Left renal cortex interstitium (tissue), 4 donors: Measurements from ENCODE around the gene SMAD6. TPM values are rescaled to one million over a fixed set of nuclear protein-coding genes. Genes with fewer than 3 reads are reported as not detected.
A peak's percentile ranks its signal among the peaks of the same experiment; 100 is the strongest.
"Not testable (repeated sequence)": the region's sequence is repeated elsewhere in the genome, so short reads cannot be mapped to it uniquely, and the experiment has no call there.

Experiments used
- DNase-seq, 4 donors: peaks; one replicate each; pipeline ENCODE4 v3.0.0-alpha.2; 2013; ENCODE audit warnings: low read depth in 4 of 4, low spot score in 2 of 4, missing footprints in 1 of 4
- polyA plus RNA-seq, 4 donors: library from polyadenylated mRNA; unstranded; fragments of 120-200 nt; gene quantifications; one replicate each; pipeline ENCODE4 v1.2.1, GENCODE V29; 2013; ENCODE audit not compliant: insufficient read length in 4 of 4

The SMAD6 gene
- polyA plus RNA-seq, 4 donors: 27.4 to 49.4 (median 42.6) TPM

DNA sequence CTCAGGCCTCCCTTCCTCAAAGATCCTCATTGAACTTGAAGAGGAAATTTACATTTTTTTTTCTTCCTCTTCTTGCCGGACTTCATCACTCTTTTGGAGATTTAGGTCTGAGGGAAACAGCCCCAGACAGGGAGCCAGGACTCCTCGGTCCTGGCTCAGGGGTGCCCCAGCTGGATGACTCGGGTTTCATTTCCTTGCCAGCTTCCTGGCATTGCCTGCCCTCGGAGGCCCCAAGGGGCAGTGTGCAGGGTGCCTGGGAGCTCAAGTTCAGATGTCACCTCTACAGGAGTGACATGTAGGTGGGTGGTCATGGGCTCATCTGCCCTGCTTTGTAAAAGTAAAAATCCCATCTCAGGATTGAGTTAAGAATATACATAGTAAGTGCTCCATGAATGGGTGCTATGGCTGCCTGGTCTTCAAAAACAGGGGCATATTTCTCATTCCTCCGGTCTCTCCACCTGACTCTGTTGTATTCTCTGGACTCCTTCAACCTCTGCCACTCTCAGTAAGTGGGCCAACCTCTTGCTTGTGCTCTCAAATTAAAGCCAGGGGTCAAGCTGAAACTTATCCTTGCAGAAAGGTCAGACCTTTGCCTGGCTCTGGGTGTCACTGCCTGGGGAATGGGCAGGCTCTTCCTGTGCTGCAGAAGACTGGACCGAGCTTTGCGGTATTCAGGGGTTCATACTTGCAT lies 51.8 kb downstream of the SMAD6 start:
- no peak for DNase-seq

DNA sequence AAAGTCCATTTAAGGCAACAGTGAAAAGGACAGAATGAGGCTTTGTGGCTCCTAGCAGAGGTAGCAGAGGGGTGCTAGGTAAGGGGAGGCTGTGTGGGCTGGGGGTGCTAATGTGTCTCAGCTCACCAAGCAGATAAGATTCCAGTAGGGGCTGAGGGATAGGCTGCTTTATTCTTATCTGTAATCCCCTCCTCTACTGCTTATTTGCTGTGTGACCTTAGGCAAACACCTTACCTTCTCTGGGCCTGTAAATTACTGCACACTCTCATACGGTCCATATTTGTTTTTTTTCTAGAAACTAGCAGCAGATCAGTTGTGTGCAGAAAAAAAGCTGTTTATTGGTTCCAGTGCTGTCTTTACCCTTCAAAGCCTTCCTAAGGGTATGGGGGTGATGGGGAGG lies 52.8 kb downstream of the SMAD6 start:
- DNase-seq: no peak

DNA sequence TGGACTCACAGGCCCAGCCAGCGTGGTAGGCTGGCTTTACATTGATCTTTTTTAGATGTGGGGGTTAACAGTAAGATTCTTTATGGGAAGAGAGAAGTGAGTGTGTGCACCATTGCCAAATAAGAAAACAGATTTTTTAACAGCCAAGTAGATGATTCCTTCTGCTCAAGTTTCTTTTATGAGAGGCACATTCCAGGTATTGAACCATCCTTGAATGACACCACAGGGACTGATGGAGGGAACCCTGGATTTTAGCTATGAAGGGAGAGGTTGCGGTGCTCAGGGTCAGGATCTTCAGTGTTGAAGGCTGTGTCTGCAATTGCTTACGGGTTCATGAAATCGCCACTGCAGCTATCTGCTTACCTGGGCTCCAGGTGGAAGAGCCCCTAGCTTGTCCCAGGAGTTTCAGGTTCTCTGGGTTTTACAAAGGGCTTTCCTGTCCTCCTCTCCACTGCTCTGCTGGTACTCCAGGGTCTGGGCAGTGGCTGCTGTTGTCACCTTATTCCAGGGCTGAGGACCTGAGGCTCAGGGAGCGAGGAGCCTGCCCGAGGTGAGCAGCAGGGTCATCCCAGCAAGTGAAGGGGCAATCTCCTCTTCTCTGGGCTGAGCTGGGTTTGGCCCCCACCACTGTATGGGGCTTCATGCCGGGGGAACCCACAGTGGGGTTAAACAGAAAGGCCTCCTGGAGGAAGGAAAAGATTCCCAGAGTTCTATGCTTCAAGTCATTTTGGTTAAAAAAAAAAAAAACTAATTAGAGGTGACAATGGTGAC lies 53.4 kb downstream of the SMAD6 start:
- no peak for DNase-seq

DNA sequence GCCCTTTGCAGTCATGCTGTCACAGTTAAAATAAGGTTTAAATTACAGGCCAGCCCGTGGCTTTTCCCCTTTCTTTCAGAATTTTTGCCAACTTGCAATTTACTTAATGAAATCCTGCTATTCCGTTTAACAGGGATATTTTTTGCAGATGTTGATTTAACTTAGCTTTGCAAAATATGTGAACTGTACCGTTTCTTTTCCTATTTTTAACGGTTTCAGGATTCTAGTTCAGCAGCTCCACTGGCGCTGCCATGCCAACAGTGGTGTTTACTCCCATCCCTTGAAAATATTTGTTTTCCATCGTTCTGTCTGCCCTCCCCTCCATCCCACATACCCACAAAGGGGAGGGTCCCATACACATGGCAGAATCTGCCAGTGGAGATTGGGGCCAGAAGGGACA lies 54.3 kb downstream of the SMAD6 start:
- DNase-seq: no peak

DNA sequence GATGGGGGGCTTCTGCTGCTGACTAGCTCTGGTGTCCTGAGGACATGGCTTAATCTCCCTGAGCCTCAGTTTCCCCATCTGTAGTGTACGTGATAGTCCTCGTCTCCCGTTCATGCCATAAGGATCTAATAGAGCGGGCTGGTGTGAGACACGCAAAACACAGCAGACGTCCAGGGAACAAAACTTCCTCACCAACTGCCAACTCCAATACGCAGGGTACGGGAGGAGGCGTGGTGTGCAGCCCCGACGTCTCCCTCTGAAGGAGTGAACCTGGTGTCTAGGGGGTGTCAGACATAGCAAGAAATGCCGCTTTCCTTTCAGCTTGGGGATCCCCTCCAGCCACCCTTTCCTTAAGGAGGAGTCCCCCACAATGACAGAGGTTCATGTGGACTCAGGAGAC lies 55.0 kb downstream of the SMAD6 start:
- no peak for DNase-seq

DNA sequence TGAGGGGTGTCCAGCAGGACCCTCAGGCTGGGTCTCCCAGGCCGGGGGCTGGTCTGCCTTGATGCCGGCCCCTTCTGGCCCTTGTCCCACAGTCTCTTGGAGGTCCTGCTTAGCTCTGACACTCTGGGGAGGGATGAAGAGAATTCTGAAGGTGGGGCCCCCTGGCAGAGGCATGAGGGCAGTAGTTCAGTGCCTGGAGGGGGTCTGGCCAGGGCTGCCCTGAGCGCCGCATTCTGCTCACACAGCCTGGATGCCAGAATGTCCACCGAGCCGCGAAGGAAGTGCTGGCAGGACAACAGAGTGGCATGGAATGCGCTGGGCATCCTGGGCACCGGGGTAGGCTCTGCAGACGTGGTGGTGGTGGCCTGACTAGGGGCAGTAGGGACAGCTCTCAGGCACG lies 55.5 kb downstream of the SMAD6 start:
- DNase-seq: no peak

DNA sequence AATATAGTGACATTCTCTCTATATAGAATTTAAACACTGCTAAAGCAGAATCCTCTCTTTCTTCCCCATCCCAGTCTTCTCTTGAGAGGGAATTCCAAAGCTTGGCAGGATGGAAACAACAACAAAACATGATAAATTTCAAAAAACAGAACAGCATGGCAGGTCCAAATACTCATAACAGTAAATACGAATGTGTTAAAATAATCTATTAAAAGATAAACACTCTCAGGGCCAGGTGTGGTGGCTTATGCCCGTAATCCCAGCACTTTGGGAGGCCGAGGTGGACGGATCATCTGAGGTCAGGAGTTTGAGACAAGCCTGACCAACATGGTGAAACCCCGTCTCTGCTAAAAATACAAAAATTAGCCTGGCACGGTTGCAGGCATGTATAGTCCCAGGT lies 56.2 kb downstream of the SMAD6 start:
- not testable (repeated sequence) for DNase-seq

DNA sequence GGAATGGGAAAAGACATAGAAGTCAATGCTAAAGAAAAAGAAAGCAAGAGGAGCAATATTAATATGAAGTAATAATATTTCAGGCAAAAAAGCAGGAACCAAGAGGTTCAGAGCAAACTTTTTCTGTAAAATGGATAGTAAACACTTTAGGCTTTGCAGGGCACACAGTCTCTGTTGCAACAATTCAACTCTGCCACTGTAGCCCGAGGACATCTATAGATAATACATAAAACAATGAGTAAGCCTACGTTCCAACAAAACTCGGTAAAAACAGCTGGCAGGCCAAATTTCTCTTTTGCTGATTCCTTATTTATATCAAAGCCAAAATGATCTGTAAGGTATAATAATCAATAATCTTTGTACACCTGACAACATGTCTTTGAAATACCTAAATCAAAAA lies 56.8 kb downstream of the SMAD6 start:
- DNase-seq: no peak

DNA sequence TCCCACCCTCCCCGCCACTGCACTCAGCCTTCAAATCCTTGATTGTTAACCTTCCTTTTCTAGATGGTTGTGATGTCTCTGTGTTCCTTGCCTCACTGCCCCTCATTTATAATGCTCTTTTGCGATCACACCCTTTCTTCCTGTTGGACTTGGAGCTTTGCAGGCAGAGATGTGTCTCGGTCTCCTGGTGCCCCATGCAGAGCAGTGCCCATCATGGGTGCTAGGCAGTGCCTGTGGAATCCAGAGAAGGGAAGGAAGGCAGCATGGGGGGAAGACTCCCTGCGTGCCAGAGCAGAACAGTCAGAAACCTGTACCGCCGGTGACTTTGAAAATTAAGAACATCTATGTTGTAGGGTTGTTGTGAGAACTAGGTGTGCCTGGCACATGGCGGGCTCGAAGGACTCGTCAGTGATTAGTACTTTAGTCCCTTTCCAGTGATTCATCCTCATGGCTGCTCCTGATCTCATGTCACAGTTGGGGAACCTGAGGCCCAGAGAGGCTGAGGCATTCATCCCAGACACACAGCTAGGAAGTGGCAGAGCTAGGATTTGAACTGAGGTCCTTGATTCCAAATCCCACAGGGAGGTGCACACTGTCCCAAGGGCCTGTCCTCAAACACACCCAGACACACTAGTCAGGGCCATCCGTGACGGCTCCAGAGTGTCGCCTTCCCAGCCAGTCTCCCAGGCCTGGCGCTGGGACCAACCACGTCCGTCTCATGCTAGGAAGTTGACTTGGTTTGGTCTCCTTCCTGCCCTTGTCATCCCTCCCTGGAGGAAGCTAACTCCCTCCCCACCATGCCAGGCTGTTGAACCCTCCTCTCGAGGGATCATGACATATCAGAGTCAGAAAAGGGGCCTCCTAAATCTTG lies 58.3 kb downstream of the SMAD6 start:
- DNase-seq: no peak

DNA sequence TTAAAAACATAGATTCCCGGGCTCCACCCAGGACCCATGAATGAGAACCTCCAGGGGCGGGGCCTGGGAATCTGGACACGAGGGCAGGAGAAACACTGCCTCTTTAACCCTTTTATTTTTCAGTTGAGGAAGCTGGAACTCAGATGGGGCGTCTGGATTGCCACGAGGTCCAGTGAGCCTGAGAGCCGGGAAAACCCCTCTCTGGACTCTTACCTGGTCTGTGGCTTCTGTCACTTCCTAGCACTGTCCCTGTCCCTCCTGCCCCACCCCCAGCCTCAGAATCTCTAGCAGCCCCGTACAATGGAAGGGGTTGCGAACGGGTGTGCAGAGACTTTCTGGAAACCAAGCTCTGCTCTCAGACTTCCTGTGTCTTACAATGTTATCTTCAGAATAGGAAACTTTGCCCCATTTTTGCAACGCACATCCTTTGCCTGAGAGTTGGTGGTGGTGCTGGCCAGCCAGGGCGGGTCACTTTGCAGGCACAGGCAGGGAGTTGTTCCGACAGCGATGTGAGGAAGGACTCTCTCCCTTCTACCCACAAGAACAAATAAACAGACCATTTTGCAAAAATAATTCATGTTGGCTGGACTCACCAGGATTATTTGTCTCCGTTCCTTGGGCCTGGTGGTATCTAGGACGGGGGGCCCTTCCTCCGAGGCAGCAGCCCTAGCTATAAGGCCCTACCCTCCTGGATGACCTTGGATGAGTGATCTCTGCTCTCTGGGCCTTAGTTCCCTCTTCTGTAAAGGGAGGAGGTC lies 59.1 kb downstream of the SMAD6 start:
- no peak for DNase-seq

DNA sequence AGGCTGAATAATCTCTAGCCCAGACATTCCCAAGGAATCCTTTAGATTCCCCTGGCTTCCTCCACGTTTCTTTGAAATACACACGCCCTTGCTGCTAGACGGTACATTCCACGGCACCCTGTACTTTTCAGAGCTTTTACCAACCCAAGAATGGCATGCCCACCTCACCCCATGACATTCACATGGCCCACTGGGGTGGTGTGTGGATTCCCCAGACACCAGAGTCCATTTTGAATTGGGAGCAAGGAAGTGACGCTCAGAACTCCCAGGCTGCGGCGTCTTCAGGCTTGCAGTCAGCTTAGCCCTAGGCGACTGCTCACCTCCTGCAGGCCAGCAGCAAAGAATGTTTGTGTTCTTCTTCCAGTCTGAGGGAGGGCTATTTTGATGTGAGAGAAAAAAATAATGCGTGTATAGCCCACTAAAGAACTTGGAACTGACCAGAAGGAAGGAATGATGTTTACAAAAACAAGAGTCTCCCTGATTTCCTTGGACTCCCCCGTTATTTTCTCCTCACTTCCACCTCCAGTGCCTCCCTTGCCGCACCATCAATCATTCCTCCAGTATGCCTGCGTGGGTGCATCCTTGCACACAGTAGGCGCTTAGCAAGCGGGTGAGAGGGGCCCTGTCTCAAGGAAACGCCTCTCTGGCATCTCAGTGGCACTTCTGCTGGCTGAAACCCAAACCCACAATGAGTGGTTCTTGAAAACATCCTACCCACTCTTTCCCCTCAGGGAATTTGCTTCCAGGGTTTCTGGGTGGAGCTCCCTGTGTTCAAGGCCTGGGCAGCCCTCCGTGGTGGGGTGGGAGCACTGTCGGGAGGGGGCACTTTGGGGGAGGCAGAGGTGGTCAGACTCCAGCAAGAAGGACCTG lies 59.9 kb downstream of the SMAD6 start:
- DNase-seq: no peak

DNA sequence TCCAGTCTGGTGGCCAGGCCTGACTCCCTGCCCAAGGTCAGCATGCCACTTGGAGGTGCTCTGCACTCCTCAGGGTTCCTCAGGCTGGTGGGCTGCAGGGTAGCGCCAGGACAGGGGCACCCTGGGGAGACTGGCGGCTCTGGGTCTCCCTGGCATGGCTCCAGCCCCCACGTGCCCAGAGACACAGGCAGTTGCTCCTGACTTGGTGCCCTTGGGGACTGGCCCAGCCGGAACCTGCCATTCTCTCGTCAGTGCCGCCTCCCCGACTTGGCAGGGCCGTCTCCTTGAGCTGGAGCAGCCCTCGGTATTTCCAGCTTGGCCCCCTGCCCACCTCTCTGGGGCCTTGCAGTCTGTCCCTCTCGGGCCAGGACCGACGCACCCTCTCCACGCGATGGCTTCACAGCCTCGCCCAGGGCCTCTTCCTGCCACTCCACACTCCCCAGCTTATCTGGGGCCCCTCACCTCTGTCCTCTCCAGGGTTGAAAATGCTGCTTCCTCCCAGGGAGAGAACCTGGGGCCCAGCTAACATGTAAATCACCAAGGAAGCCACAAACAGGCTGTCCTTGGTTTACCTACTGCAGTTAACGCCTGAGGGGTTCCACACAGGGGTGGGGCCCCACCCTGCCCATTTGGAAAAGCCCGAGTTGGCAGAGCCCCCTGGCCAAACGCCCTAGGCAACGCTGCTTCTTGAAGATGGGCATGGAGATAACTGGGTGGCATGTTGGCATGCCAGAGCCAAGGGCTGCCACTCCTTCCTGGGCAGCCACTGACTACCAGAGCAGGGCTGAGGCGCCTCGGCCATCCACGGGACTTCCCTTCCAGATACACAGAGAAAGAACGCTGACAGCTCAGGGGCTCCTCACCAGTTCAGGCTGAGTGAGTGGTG lies 61.4 kb downstream of the SMAD6 start:
- no peak for DNase-seq

DNA sequence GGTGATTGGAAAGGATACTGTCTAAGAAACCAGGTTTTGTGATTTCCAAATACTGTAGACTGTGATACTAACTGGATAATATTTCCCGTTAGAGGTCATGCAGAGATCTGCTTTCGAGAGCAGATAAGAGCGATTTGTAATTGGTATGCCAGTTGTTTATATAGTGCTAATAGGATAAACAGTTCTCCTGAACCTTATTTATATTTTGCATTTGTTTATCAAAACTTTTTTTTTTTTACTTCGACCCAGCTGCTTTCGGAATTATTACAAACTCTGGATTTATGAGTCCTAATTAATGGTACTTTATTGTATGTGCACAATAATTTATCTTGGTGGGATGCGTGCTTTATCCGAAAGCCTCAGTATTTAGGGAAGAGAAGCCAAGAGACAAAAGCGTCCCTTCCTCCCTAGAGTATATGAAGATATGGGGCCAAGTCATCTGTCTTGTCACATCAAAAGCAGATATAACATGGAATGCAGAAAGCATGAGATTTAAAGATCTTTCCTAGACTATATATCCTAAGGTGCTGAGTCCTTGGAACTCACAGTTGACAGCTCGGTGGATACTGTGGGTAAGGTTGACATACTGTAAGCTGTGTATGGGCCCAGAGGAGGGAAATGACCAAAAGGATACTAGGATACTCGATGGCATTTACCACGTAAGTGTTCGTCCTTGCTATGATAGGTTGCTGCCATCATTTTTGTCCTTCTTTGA lies 62.2 kb downstream of the SMAD6 start:
- DNase-seq: no peak

DNA sequence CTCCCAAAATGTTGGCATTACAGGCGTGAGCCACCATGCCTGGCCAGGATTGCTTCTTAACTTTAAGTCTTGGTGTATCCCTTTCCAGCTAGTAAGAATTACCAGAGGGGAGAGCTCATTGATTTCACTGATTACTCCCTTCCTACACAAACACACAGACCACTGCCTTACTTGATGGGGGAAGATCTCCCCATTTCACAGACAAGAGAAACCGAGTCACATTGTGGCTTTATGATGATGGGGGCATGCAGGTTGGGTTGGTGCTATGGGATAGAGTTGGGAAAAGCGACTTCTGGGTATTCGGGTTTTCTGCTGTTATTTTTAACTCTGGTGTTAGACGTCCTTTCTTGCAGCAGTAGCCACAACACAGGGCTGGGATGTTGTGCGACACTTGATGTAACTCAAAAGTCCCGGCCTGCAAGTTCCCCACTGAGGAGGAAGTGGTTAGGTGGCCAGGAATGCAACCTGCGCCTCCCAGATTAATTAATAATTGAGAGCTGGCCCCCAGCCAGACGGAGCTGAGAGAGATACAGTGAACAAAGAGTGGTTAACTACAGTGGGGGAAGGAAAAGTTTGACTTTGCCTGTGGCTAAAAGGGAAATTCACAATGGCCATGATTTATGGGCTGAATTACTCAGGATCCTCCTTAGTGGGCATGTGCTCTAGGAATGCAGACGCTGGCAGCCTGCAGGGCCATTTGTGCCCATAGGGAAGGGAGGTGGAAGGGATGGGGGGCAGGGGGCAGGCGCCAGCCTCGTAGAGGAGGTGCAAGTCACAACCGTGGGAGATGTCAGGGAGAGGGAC lies 63.6 kb downstream of the SMAD6 start:
- peak; percentile 75 to 94 (median 86) for DNase-seq

DNA sequence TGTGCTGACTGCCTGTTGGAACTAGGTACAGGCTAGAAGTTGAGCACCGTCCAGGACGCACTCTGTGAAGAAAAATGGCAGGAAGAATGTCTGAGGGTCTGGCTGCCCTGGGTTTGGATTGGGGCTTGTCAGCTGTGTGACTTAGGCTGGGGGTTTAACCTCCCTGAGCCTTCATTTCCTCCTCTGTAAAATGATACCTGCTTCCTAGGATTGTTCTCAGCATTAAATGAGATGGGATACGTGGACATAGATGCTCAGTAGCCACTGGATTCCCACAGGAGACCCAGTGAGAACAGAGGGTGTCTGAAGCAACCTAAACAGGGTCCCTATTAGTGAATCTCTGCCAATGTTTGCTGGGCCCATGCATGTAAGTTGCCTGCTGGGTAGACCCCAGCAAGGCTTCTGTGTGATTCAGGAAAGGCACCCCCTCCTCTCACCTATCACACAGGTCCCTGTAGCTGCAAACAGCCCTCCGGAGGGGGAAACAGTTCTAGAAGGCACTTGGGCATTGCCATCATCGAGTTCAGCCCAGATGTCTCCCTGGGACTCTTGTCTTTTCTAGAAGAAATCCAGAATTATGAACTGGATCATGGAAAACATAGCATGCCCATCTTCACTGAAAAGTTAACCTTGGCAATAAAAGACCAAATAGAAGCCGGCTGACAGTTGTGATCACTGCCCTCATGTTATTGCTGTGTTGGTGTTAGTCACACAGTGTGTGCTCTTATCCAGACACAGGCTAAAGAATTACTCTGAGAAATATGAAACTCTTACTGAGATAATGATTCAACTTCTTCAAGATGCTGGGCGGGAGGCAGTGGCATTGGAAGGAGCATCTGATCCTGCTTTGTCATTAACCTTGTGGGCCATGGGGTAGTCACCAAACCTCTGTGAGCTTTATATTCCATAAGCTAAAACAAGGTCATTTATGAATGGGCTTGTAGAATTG lies 64.5 kb downstream of the SMAD6 start:
- no peak for DNase-seq

DNA sequence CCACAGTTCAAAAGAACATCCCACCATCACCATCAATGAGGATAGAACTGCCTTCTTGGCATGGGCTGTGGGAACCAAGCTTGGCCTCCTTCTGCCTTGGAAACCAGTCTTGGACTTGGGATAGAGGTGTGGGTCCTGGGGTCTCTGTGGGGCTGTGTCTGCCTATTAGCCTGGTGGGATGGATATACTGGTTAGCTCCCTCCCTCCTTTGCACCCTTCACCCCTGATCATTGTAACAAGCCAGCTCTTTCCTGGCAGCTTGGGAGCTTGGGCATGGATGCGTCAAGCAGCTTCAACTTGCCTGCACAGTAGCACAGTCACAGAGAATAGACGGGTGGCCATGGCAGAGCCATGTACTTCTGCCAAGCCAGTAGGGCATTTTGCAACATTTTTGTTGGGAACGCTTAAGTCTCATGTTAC lies 65.2 kb downstream of the SMAD6 start:
- no peak for DNase-seq
